Measurements from ENCODE around the gene SKIDA1. TPM values are rescaled to one million over a fixed set of nuclear protein-coding genes. Genes with fewer than 3 reads are reported as not detected.

Gene SKIDA1
- total RNA-seq, 1 experiment from 2014 or later = 0.56 TPM

DNA sequence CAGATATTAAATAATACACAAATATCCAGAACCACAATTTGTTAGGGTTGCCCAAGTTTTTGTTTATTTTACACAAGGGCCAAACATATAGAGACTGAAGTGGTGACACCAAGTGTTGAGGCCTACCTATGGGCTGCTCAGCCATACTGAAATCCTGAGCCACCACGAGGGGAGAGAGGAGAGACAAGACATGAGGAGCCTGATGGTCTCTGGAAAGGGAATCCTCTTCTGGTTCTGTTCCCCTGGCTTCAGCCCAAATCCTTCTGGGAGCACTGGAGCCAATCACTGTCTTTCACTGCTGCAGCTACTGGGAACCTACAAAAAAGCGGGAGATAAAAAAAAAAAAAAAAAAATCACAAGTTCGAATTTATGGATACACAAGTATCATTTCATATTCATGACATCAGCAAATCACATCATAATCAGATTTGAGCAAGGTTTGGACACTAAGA lies 1.9 kb downstream of the SKIDA1 start:
- BruUV-seq (replicated peaks) = no TSS peak

GRCh38 chr10:21522631-21523406 lies 2.7 kb downstream of the SKIDA1 start:
- no peak for DNase-seq (ENCODE audit: unreplicated experiment)
- no TSS peak for BruUV-seq (replicated peaks)
- no peak for TF ChIP-seq CTCF (IDR thresholded peaks at IDR 0.05; ENCODE audit: unreplicated experiment)
- no peak overlapping the region for H3K4me3 Mint-ChIP-seq (ENCODE audit: unreplicated experiment)
- no peak overlapping the region for H3K27ac Mint-ChIP-seq (ENCODE audit: low read depth, unreplicated experiment)
- no peaks in the 10 kb centered on the region for H3K27me3 Mint-ChIP-seq (ENCODE audit: insufficient read depth, unreplicated experiment)
- H3K9me3 Mint-ChIP-seq (ENCODE audit: unreplicated experiment) = no peaks in the 10 kb centered on the region
- intact Hi-C loops (cut with micrococcal nuclease) = no loop called here
- peaks cover 6% of the 10 kb centered on the region for H3K36me3 Mint-ChIP-seq (ENCODE audit: insufficient read depth, unreplicated experiment)
- ChIA-PET CTCF (interaction anchor here (0.6 to 1.6 kb wide), 4 partner anchors 26 to 431 kb away, joined by 3 to 4 read pairs (median 4); no protein-coding TSS in a partner anchor), POLR2A (interaction anchor here (0.6 to 1.9 kb wide), 2 partner anchors 8 to 126 kb away, joined by 3 to 8 read pairs; no protein-coding TSS in a partner anchor)
- H3K4me1 Mint-ChIP-seq (ENCODE audit: insufficient read depth, unreplicated experiment) = peaks cover 14% of the 10 kb centered on the region

More for the DNA sequence above, 1.9 kb downstream of the SKIDA1 start:
- POLR2A ChIA-PET = interaction anchor here (2.0 to 11.2 kb wide), 2 partner anchors 9 to 27 kb away, joined by 9 to 141 read pairs; no protein-coding TSS in a partner anchor
- Mint-ChIP-seq H3K27me3 (ENCODE audit: insufficient read depth, unreplicated experiment) (no peaks in the 10 kb centered on the region), H3K27ac (ENCODE audit: low read depth, unreplicated experiment) (no peak overlapping the region), H3K9me3 (ENCODE audit: unreplicated experiment) (no peaks in the 10 kb centered on the region), H3K36me3 (ENCODE audit: insufficient read depth, unreplicated experiment) (no peaks in the 10 kb centered on the region), H3K4me1 (ENCODE audit: insufficient read depth, unreplicated experiment) (peaks cover 7% of the 10 kb centered on the region), H3K4me3 (ENCODE audit: unreplicated experiment) (peak overlapping the region; percentile 43)
- DNase-seq (ENCODE audit: unreplicated experiment) = no peak
- CTCF ChIA-PET = interaction anchor here (0.6 to 1.2 kb wide), 5 partner anchors 27 to 321 kb away, joined by 3 to 5 read pairs (median 4); no protein-coding TSS in a partner anchor
- TF ChIP-seq CTCF (IDR thresholded peaks at IDR 0.05; ENCODE audit: unreplicated experiment) = no peak
- intact Hi-C loops (cut with micrococcal nuclease) = no loop called here

DNA sequence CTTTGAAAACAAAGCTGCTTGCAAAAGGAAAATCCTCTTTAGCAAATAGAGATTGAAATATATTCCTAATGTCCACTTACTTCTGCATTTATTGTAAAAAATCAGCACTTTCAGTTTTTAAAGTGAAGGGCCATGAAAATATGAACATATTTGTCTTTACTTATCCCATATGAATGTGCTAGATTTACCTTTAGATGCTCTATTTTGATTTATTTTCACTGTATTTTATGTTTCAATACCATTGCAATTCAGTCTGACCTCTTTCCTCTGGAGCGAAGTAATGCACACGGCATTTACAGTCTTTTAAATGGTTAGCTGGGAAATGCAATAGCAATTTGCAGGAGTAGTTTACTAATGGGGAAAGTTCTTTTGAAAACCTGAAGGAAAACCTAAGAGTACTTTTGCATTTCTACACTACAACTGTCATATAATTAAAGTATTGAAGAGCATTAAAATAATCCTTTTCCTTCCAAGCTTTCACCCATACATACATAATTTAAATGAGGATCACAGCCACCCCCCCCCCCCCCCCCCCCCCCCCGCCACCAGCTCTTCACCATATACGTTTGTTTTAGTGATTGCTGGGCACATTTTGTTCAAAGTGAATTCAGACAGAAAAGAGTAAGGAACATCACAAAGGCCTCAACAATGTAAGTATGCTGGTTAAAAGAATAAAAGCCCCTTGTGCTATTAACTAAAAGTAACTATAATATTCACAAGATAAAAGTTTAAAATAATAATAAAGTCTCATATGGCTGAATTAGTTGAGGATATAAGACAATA lies 3.5 kb downstream of the SKIDA1 start:
- peaks cover 18% of the 10 kb centered on the region for H3K4me1 Mint-ChIP-seq (ENCODE audit: insufficient read depth, unreplicated experiment)
- no peak overlapping the region for H3K4me3 Mint-ChIP-seq (ENCODE audit: unreplicated experiment)
- intact Hi-C loops (cut with micrococcal nuclease) = no loop called here
- H3K9me3 Mint-ChIP-seq (ENCODE audit: unreplicated experiment) = no peaks in the 10 kb centered on the region
- no TSS peak for BruUV-seq (replicated peaks)
- no peak overlapping the region for H3K27ac Mint-ChIP-seq (ENCODE audit: low read depth, unreplicated experiment)
- ChIA-PET CTCF (interaction anchor here (0.7 to 1.6 kb wide), 2 partner anchors 25 to 35 kb away, joined by 4 to 6 read pairs; no protein-coding TSS in a partner anchor), POLR2A (interaction anchor here (0.6 to 2.0 kb wide), 5 partner anchors 9 to 794 kb away, joined by 3 to 8 read pairs (median 3); partner anchors contain the start of gene COMMD3)
- peaks cover 6% of the 10 kb centered on the region for H3K36me3 Mint-ChIP-seq (ENCODE audit: insufficient read depth, unreplicated experiment)
- DNase-seq (ENCODE audit: unreplicated experiment) = no peak
- H3K27me3 Mint-ChIP-seq (ENCODE audit: insufficient read depth, unreplicated experiment) = no peaks in the 10 kb centered on the region
- TF ChIP-seq CTCF (IDR thresholded peaks at IDR 0.05; ENCODE audit: unreplicated experiment) = no peak

DNA sequence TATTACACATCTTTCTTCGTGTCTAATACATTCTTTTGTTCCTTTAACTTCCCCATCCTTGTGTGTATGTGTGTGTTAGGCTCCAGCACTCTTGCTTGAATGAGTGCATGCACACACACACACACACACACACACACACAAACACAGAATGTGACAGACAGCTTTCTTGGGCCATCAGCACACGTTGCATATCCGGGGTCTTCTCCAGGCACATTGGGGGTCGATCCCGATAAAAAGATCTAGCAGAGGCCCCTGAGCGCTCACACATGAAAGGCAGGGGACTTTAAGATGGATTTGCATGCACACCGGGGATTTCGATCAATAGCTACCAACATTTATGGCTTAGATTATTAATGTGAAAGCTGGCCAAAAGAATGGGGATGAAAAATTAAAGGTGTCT lies 4.5 kb downstream of the SKIDA1 start:
- peaks cover 18% of the 10 kb centered on the region for H3K4me1 Mint-ChIP-seq (ENCODE audit: insufficient read depth, unreplicated experiment)

More for the DNA sequence above, 4.5 kb downstream of the SKIDA1 start:
- Mint-ChIP-seq H3K4me3 (ENCODE audit: unreplicated experiment) (no peak overlapping the region), H3K27me3 (ENCODE audit: insufficient read depth, unreplicated experiment) (no peaks in the 10 kb centered on the region), H3K27ac (ENCODE audit: low read depth, unreplicated experiment) (no peak overlapping the region), H3K9me3 (ENCODE audit: unreplicated experiment) (no peaks in the 10 kb centered on the region), H3K36me3 (ENCODE audit: insufficient read depth, unreplicated experiment) (peaks cover 6% of the 10 kb centered on the region)
- ChIA-PET POLR2A (interaction anchor here (0.9 to 2.0 kb wide), 4 partner anchors 10 to 795 kb away, joined by 3 to 8 read pairs (median 4); partner anchors contain the start of gene COMMD3), CTCF (interaction anchor here (0.6 to 1.0 kb wide), 2 partner anchors 24 to 107 kb away, joined by 3 read pairs; no protein-coding TSS in a partner anchor)
- no peak for TF ChIP-seq CTCF (IDR thresholded peaks at IDR 0.05; ENCODE audit: unreplicated experiment)
- no peak for DNase-seq (ENCODE audit: unreplicated experiment)
- intact Hi-C loops (cut with micrococcal nuclease) = no loop called here
- no TSS peak for BruUV-seq (replicated peaks)

Measured in MCF 10A (cell line).